ENCODE data around the gene RDH5.

RDH5 gene, protein sequence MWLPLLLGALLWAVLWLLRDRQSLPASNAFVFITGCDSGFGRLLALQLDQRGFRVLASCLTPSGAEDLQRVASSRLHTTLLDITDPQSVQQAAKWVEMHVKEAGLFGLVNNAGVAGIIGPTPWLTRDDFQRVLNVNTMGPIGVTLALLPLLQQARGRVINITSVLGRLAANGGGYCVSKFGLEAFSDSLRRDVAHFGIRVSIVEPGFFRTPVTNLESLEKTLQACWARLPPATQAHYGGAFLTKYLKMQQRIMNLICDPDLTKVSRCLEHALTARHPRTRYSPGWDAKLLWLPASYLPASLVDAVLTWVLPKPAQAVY

DNA sequence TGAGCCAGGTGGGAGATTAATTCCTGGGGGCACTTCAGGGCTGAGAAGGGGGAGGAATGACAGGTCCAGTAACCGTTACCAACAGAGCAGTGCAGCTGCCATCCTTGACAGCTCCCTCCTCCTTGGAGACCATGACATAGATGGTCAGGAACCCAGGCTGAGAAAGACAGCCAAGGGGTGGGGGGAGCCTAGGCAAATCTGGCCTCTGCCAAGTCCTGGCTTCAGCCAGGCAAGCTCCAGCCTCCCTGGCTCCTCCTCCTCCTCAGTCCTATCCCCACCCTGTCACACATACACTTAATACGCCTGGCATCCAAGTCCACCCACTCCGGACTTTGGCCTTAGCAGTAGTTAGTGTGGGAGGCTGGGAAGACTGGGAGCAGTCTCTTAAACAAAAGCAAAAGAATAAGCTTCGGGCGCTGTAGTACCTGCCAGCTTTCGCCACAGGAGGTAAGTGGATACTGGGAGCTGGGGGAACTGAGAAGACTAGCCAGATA, at the start of gene RDH5:
Gene RDH5 (plus strand): TSS at position 323 of the 494 bp plus-strand sequence. CDS start 792 bp downstream, outside the sequence.
- no peak for DNase-seq

DNA sequence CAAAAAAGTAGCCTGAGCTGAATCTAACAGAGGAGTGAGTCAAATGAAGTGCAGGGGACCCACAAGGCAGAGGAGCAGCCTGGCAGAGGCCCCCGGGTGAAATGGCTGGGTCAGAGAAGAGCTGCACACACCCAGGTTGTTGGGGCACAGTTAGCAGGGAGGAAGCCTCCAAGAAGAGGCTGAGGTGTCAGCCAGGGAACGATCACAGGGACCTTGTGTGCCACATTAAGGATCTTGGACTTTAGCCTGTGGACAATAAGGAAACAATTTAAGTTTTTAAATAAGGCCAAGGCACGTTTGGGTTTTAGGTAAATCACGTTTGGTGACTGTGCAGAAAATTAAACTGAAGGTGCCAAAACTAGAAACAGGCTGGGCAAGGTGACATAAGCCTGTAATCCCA, 48.4 kb upstream of the RDH5 start:
- DNase-seq, result no peak

DNA sequence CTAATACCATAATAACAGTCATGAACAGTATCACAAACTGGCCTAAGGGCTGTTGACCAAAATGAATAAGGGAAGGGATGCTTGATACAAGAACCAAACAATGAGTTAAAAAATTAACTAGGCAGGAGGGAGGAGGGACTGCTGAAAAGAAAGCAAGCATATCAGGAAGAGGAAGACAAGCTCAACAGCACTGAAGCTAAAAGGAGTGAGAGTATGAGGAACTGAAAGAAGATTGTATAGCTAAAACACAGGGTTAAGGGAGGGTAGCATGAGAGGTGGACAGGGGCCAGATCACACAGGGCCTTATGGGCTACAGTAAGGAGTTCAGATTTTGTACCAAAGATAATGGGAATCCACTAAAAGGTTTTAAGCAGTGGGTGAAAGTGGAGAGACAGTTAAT, 46.6 kb upstream of the RDH5 start:
- no peak for DNase-seq

DNA sequence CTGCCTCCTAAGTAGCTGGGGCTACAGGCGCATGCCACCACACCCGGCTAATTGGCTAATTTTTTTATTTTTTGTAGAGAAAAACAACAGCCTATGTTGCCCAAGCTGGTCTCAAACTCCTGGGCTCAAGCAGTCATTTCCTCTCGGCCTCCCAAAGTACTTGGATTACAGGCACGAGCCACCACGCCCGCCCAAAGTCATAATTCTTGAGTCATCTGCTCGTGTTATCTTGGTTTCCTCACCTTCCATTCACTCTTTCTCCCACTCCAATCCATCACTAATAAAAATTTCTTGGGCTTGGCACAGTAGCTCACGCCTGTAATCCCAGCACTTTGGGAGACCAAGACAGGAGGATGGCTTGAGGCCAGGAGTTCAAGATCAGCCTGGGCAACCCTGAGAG, 44.5 kb upstream of the RDH5 start:
- DNase-seq, result no peak

DNA sequence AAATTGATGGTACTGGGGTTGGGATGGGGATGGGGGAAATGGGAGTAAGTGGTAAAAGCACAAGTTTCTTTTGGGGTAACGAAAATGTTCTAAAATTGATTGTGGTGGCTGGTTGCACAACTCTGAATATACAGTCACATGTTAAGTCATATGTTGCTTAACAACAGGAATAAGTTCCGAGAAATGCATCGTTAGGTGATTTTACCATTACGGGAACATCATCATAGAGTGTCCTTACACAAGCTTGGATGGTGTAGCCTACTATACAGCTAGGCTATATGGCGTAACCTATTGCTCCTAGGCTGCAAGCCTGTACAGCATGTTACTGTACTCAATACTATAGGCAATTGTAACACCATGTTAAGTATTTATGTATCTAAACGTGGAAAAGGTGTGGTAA, 43.5 kb upstream of the RDH5 start:
- no peak for DNase-seq

DNA sequence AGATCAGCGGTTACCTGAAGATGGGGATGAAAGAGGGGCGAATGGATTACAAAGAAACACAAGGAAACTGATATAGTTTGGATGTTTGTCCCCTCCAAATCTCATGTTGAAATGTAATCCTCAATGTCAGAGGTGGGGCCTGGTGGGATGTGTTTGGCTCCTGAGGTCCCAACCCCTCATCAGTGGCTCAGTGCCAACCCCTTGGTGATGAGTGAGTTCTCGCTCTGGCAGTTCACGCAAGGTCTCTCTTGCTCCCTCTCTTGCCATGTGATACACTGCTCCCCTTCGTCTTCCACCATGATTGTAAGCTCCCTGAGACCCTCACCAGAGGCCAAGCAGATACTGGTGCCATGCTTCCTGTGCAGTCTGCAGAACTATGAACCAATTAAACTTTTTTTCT, 40.5 kb upstream of the RDH5 start:
- DNase-seq, result no peak

DNA sequence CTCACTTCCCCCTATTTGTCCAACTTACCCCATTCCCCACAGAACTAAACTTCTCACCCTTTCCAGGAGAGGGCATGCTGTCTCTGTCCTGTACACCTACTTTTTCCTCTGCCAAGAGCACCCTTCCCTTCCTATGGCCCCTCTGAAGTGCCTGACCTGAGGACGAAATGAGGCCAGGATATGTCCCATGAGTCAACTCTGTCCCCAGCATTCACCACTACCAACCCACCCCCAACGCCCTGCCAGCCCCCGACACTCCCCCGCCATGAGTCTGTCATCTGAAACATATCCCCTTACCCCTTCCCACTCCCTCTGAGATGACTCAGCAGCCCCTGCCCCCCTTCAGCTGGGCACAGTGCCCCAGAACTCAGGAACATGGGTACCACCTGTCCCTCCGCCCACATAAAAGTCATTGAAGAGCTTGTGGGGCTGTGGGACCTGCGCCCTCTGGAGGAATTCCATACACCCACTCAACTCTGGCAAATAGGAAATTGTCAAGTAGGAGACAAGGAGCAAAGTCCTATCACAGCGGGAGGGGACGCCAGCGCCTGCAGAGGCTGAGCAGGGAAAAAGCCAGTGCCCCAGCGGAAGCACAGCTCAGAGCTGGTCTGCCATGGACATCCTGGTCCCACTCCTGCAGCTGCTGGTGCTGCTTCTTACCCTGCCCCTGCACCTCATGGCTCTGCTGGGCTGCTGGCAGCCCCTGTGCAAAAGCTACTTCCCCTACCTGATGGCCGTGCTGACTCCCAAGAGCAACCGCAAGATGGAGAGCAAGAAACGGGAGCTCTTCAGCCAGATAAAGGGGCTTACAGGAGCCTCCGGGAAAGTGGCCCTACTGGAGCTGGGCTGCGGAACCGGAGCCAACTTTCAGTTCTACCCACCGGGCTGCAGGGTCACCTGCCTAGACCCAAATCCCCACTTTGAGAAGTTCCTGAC, 38.8 kb upstream of the RDH5 start:
- peak in 1 of 2 experiments; percentile 28 for DNase-seq

DNA sequence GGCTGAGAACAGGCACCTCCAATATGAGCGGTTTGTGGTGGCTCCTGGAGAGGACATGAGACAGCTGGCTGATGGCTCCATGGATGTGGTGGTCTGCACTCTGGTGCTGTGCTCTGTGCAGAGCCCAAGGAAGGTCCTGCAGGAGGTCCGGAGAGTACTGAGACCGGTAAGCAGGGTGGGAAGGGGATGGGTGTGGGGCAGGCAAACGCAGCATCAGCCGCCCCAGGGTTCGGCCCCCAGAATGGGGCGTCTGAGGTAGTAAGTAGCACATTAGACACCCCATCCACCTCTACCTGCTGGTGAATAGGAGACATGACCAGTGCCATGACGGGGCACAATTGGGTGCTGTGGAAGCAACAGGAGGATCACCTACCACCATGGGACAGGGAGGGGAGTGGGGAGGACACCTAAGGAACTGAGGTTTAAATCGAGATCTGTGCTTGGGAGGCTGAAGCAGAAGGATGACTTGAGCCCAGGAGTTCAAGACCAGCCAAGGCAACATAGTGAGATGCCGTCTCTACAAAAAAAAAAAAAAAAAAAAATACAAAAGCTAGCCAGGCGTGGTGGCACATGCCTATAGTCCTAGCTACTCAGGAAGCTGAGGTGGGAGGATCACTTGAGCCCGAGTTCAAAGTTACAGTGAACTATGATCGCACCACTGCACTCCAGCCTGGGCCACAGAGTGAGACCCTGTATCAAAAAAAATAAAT, 38.0 kb upstream of the RDH5 start:
- no peak for DNase-seq

DNA sequence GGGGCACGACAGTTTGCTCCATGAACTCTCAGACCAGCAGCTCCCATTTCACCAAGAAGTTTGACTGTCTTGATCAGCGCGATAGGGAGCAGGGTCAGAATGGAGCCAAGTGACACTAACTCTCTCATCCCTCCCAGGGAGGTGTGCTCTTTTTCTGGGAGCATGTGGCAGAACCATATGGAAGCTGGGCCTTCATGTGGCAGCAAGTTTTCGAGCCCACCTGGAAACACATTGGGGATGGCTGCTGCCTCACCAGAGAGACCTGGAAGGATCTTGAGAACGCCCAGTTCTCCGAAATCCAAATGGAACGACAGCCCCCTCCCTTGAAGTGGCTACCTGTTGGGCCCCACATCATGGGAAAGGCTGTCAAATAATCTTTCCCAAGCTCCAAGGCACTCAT, 36.5 kb upstream of the RDH5 start:
- DNase-seq, result no peak

DNA sequence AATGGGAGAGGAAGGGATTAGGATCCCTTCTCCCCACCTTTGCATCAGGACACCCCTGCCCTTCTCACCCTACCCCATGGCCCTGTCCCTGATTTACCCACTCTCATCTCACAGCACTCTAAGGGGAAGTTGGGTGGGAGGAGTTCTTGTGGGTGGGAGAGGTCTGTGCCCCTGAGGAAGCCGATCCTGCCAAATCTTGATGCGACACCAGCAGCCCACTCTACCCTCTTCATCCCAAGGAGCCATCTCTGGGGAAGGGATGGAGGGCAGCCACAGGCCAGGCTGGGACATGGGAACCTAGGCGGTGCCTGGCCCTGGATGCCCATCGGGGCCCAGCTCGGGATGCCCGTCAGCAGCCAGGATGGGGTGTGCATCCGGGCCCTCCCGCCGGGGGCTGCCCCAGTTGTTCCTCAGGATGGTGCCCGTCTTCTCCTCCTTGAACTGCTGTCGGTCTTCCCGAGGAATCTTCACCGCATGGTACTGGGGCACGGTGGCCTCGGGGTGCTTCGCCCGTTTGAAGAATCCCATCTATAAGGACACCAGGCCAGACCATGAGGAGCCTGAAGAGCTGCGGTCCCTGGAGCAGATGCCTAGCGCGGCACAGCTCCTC, 35.3 kb upstream of the RDH5 start:
- no peak for DNase-seq

DNA sequence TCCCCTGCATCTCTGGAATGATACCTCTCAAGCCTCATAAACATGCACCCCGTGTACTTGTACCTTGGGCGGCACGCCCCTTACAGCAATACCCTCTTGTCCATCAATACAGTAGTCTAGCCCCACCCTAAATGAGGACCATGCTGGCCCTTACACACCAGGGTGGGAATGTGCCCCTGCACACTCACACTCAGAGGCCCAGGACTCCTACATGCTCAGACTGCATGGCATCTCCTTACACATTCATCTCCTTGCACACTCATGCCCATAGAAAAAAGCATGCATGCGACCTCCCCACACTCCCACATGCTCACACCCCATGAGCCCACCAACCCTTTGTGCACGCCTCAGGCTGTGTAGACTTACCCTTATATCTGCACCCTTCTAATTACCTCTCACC, 34.5 kb upstream of the RDH5 start:
- DNase-seq, result no peak

DNA sequence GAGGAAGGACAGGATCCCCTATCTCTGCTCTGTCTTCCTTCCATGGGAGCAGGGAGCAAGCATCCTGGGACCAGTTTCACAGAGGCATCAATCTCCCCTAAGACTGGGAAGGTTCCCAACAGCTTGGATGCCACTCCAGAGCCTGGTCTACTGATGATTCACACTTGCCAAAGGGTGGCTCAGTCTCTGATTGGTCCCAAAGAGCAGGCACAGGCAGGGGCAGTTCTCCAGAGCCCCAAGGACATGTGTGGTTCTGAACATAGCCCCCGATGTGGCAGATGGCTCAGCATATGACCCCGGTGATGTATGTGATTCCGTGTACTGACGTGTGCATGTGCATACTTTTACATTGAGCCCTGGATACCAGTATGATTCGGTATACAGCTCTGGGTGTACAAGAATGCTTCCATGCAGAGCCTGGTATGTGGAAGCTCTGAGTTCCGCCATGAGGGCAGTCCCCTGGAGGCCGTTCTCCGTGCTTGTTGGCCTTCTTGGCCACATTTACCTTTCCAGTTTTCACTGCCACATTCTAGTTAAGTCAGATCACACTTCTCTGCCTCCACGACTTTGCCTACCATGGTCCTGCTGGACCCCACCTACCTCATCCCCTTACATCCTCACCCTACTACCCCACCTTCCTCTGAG, 33.7 kb upstream of the RDH5 start:
- DNase-seq, result no peak

DNA sequence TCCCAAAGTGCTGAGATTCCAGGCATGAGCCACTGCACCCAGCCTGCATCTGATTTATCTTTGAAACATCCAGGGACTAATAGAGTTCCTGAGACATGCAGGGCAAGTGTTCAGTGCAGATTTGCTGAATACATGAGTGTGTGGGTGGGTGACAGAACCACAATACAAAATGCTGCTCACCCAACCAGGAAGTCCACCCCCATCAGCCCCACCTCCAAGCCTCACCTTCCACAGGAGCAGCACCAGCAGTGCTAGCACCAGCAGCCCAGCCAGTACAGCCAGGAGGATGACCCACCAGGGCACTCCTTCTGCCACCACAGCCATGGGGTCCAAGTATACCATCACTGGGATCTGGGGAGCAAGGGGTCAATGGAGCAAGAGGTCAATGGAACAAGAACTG, 32.4 kb upstream of the RDH5 start:
- DNase-seq, result peak; percentile 46 to 58

DNA sequence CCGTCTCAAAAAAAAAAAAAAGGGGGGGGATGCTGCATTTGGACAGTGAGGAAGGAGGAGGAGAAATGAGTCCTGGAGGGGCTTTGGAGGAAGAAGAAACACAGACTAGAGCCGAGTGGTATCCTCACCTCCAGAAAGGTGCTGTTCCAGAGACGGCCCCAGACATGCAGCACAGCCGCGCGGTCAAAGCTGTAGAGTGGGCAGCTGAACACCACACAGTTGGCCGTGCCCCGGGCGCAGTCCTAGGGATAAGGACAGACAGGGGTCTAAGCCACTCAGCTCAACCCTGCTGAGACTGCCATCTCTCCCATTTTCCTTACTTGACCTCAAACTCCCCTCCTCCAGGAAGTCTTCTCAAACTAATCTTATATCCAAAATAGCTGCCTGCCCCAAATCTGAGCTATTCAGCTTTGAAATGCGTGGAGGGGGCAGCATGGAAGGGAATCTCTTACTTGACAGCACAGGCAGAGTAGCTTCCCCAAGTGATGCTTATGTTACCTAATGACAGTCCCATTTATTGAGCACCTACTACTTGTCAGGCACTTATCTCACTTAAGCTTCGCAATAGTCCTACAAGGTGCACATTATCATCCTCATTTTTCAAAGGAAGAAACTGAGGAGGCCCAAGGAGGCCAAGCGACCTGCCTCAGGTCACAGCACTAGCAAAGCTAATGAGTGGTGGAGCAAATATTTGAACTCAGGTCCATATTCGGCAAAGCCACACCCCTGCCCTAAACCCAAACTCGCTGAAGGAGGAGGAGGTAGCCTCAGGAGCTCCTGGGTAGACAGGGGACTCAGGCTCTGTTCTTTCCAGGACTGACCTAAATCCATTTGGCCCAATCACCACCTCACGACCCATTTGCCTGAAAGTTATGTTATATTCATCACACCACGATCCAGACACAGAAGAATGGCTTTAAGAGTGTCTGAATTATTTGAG, 31.2 kb upstream of the RDH5 start:
- DNase-seq, result no peak

DNA sequence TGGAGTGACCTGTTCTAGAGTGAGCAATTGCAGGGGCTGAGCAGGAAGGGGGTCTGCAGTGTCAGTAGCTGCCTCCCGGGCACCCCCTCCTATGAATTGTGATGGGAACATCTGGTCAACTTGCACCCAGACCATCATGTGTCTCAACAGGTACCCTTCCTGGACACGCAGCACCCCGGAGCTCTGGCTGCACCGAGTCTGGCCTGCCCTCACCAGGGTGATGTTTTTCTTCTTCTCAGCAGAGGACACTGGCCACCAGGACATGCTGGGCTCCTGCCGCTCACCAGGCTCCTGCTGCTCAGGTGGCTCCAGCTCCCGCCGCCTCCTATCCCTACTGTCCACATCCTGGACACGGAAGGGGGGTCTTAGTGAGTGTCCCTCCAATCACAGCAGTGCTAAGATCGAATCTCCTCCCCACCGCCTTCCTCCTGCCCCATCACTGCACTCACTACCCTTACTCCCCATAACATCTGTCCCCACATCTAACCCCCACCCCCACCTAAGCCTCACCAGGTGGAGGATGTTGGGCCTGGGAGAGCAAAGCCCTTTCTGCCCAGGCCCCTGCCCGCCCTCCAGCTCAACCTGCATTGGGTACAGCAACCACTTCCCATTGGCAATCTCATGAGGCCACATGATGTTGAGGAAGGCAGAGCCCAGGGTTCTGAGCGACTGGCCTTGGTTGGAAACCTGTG, 27.4 kb upstream of the RDH5 start:
- DNase-seq, result no peak

DNA sequence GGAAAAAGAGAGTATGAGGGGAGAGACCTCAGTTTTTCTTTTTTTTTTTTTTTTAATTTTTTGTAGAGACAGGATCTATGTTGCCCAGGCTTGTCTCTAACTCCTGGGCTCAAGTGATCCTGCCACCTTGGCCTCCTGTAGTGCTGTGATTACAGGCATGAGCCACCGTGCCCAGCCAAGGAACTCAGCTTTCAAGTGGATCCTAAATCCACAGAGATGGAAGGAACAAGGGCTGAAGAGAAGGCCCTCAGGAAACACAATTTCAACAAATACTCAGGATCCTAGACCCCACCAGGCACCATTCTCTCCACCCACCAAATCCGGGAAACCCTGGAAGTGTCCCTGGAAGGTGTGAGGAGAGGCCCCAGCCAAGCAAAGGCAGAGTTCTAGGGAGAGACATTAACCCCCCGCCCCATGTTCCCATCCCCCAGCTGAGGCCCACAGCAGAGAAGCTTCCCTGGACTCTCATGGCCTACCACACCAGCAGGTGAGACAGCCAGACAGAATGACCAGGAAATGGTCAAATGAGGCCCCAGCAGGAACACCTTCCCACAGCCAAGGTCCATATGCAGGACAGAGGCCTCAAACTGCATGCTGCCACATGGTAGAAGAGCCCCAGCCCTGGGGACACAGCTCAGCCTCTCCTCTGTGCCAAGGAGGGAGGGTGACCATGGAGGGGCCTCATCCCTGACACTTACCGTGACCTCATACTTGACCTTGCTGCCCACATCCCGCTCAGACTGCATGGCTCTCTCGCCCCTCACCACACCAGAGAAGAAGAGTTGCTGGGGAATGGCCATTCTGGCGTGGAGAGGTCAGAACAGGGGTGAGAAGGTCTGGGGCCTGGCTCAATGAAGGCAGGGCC, 26.6 kb upstream of the RDH5 start:
- DNase-seq, result no peak

DNA sequence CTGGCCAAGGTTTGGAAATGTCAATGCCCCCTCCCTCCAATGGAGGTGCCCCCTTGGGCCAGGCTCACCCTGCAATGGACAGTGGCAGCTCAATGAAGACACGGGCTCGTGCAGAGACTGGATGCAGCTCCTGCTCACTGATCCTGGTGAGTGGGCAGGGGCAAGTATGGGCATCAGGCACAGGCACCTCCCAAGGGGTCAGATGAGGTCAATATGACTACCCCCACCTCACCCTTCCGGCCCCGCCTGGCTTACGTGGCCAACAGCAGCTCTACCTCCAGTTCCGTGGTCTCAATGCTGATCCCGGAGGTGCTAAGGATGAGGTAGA, 26.0 kb upstream of the RDH5 start:
- DNase-seq, result no peak

DNA sequence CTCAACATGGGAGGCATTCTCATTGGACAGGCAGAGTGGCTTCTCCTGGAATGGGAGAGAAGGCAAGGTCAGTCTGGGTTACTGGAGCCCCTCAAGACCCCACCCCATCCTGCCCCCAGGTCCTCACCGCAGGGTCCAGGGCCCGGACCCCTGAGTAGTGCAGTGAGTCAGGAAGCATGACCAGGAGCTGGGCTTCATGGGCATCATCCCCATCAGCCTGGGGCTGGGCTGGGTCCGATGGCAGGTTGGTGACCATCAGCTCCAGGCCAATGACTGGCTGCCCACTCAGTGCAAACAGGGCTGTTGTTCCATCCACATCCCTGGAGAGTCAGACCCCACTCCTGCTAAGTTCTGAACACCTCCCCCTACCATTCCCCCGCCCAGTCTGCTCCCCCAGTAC, 25.5 kb upstream of the RDH5 start:
- no peak for DNase-seq

DNA sequence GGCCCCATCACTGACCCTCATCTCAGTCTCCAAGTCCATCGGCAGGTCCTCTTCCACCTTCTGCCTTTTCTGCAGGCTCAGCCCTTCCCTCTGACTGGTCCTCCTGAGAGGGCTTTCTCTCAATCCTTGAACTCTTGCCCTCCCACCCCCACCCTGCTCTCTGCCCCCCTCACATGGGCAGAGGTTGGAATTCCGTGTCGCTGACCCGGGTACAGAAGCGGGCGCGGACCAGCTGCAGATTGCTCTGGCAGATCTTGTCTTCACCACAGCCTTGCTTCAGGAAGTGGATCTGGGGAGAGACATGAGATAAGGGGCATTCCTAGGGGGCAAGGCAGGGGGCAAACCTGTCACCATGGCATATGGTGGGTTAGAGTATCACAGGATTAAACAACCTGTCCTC, 24.8 kb upstream of the RDH5 start:
- no peak for DNase-seq

DNA sequence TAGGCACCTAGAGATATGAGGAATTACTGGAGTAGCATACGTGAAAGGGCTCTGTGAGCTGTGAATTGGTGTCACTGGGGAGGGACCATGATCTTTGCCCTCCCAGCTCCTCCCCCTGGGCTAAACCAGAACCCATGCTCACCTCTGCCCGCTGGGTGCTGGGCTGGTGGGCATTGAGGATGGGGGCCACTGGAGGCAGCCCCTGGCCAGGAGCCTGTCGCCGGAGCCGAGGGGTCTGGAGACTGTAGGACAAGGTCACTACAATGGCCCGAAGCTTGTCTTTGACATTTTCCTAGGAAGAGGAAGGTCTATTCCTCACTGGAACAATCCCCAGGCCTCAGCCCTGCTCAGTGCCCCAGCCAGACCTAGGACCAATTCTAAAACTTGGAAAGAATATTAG, 24.1 kb upstream of the RDH5 start:
- no peak for DNase-seq

All from activated T-cell treated with anti-CD3 and anti-CD28 coated beads, Interleukin-2, amount 50 U/mL, for 48 hours (primary cell).